Measurements from ENCODE around the gene EIF4ENIF1. TPM values are rescaled to one million over a fixed set of nuclear protein-coding genes. Genes with fewer than 3 reads are reported as not detected.

The EIF4ENIF1 gene
- total RNA-seq, 2 donors from 2014 or later = 21.8 to 24.7 TPM

- intact Hi-C loops (cut with DNase I) = loop anchor here in 1 of 2 donors (10.0 kb wide), 1 partner anchor 49 kb away; the partner anchor contains the start of gene PATZ1
- DNase-seq = no peak
- ATAC-seq = no peak
Observed at GRCh38 chr22:31393893-31394292, 95.7 kb downstream of the EIF4ENIF1 start.

Other genes starting within 250 kb of the EIF4ENIF1 start
- 10 to 100 TPM in 1 of 2 donors, 1 to 10 TPM in 1; 5.2 to 15.6 TPM for gene PIK3IP1, start 197.4 kb downstream of the EIF4ENIF1 start, total RNA-seq
- 10 to 100 TPM; 11.5 to 12.3 TPM for gene PATZ1, start 143.5 kb downstream of the EIF4ENIF1 start, total RNA-seq
- 10 to 100 TPM; 52.1 to 61.4 TPM for gene DRG1, start 90.2 kb downstream of the EIF4ENIF1 start, total RNA-seq
- 1 to 10 TPM; 8.2 to 9.9 TPM for gene SFI1, start 6.7 kb upstream of the EIF4ENIF1 start, total RNA-seq
- 10 to 100 TPM; 25.2 to 40.8 TPM for gene PISD, start 172.4 kb upstream of the EIF4ENIF1 start, total RNA-seq

Data from left cardiac atrium (tissue), 4 donors.